HG02623 (cell line): Measurements from ENCODE around the gene MYO5C.
A peak's percentile ranks its signal among the peaks of the same experiment; 100 is the strongest.
"Not testable (repeated sequence)": the region's sequence is repeated elsewhere in the genome, so short reads cannot be mapped to it uniquely, and the experiment has no call there.

Source experiments
- ATAC-seq: cut with Tn5 transposase; IDR thresholded peaks from one replicate; pipeline ENCODE4 v1.9.1; 2021; ENCODE audit warnings: moderate library complexity; ENCODE audit not compliant: unreplicated experiment

Gene MYO5C

GRCh38 chr15:52180851-52181450 is 114.7 kb downstream of the MYO5C start:
- ATAC-seq: no peak

- ATAC-seq: peak; percentile 19
Measured at GRCh38 chr15:52180196-52180835, 115.3 kb downstream of the MYO5C start.

GRCh38 chr15:52179278-52180195 is 116.1 kb downstream of the MYO5C start:
- peak; percentile 76 for ATAC-seq

- no peak for ATAC-seq
Measured at GRCh38 chr15:52178765-52179164, 116.8 kb downstream of the MYO5C start.

- ATAC-seq: no peak
Measured at GRCh38 chr15:52172869-52173268, 122.7 kb downstream of the MYO5C start.

GRCh38 chr15:52171807-52172206 is 123.8 kb downstream of the MYO5C start:
- no peak for ATAC-seq

GRCh38 chr15:52171386-52171785 is 124.2 kb downstream of the MYO5C start:
- no peak for ATAC-seq

GRCh38 chr15:52170199-52170598 is 125.4 kb downstream of the MYO5C start:
- ATAC-seq: not testable (repeated sequence)

GRCh38 chr15:52165494-52166131 is 130.0 kb downstream of the MYO5C start:
- not testable (repeated sequence) for ATAC-seq

GRCh38 chr15:52164631-52165265 is 130.9 kb downstream of the MYO5C start:
- ATAC-seq: no peak

- no peak for ATAC-seq
Measured at GRCh38 chr15:52163321-52164190, 132.0 kb downstream of the MYO5C start.

- no peak for ATAC-seq
Measured at GRCh38 chr15:52162876-52163275, 132.7 kb downstream of the MYO5C start.

GRCh38 chr15:52162260-52162659 is 133.3 kb downstream of the MYO5C start:
- no peak for ATAC-seq

GRCh38 chr15:52161406-52161966 is 134.1 kb downstream of the MYO5C start:
- ATAC-seq: no peak

GRCh38 chr15:52159645-52160044 is 136.0 kb downstream of the MYO5C start:
- no peak for ATAC-seq

- ATAC-seq: no peak
Measured at GRCh38 chr15:52158084-52158765, 137.4 kb downstream of the MYO5C start.

GRCh38 chr15:52155878-52156277 is 139.7 kb downstream of the MYO5C start:
- no peak for ATAC-seq

GRCh38 chr15:52154896-52155865 is 140.4 kb downstream of the MYO5C start:
- no peak for ATAC-seq
